Tibial nerve (tissue), 4 donors: ENCODE measurements around the gene SLC31A1. TPM values are rescaled to one million over a fixed set of nuclear protein-coding genes. Genes with fewer than 3 reads are reported as not detected.

Experiments used
- DNase-seq, 2 donors: peaks; one replicate each; pipeline ENCODE4 v3.0.0-alpha.2; 2019; ENCODE audit warnings: low spot score in 2 of 2
- H3K27ac ChIP-seq, 4 donors: fragments of 200-600 bp; sonication (generic) in 3 of 4; one replicate each; pipeline ENCODE4 v1.5.1; 2017 to 2019; ENCODE audit warnings: mild to moderate bottlenecking in 1 of 4
- H3K27me3 ChIP-seq, 2 donors: fragments of 200-600 bp; sonication (generic) in 1 of 2; one replicate each; pipeline versions ENCODE4 v1.5.1 to v1.6.0; 2017 to 2019
- H3K36me3 ChIP-seq, 3 donors: fragments of 200-600 bp; sonication (generic); one replicate each; pipeline ENCODE4 v1.5.1; 2018 to 2019
- H3K4me1 ChIP-seq, 4 donors: fragments of 200-600 bp; sonication (generic) in 3 of 4; one replicate each; pipeline ENCODE4 v1.5.1; 2017 to 2019
- H3K4me3 ChIP-seq, 4 donors: fragments of 200-600 bp; sonication (generic) in 3 of 4; one replicate each; pipeline ENCODE4 v1.5.1; 2017 to 2019; ENCODE audit warnings: mild to moderate bottlenecking in 1 of 4, moderate library complexity in 1 of 4
- H3K9me3 ChIP-seq, 4 donors: fragments of 200-600 bp; sonication (generic) in 3 of 4; one replicate each; pipeline ENCODE4 v1.5.1; 2017 to 2019
- CTCF ChIP-seq, 5 experiments: fragments of 200-600 bp in 3 of 5; fragments of 450-650 bp in 2 of 5; sonication (generic) in 3 of 5; IDR thresholded peaks; one replicate each; pipeline ENCODE4 v1.5.1; 2016 to 2019; ENCODE audit warnings: antibody characterized with exemption in 5 of 5, mild to moderate bottlenecking in 3 of 5, moderate library complexity in 2 of 5
- EP300 ChIP-seq, 2 donors: sonication (generic); formaldehyde crosslinking; IDR thresholded peaks; one replicate each; pipeline ENCODE4 v1.6.1; 2017; ENCODE audit warnings: antibody characterized with exemption in 2 of 2, mild to moderate bottlenecking in 1 of 2
- POLR2A ChIP-seq, 2 donors: fragments of 450-650 bp; IDR thresholded peaks; one replicate each; pipeline ENCODE4 v1.6.1; 2017; ENCODE audit warnings: antibody characterized with exemption in 2 of 2, mild to moderate bottlenecking in 2 of 2, moderate library complexity in 2 of 2
- WGBS, 2 donors: methylation state at CpG; one replicate each; pipeline ENCODE4 v1.1.5; 2018; 5-methylcytosine and 5-hydroxymethylcytosine counted together
- total RNA-seq, 4 donors: library from RNA; depleted of rRNA; stranded (reverse); fragments of >200 nt; gene quantifications; one replicate each; pipeline ENCODE4 v1.1.0, GENCODE V29; 2016

Gene SLC31A1
- total RNA-seq, 4 donors from 2014 or later, result 6.5 to 12.9 (median 10.6) TPM

- WGBS, 2 donors, result 78 to 81% methylated on average over 3 of the region's 3 CpGs
Measured at GRCh38 chr9:113311961-113312360, 90.6 kb downstream of the SLC31A1 start.

GRCh38 chr9:113313261-113313660, 91.9 kb downstream of the SLC31A1 start:
- H3K4me3 ChIP-seq, result no peak overlapping the region
- peaks cover 0 to 37% (median 0%) of the 10 kb centered on the region in 3 donors for H3K36me3 ChIP-seq
- no peaks in the 10 kb centered on the region for H3K9me3 ChIP-seq
- no peaks in the 10 kb centered on the region for H3K4me1 ChIP-seq
- no peak overlapping the region for H3K27ac ChIP-seq
- TF ChIP-seq POLR2A (IDR thresholded peaks at IDR 0.05) (no peak), EP300 (IDR thresholded peaks at IDR 0.05) (no peak), CTCF (IDR thresholded peaks at IDR 0.05) (no peak)
- no peaks in the 10 kb centered on the region for H3K27me3 ChIP-seq
- DNase-seq, result no peak
- 54 to 65% methylated on average over 5 of the region's 5 CpGs for WGBS, 2 donors

More at GRCh38 chr9:113311961-113312360, 90.6 kb downstream of the SLC31A1 start:
- Histone ChIP-seq H3K27me3 (no peaks in the 10 kb centered on the region), H3K27ac (no peak overlapping the region), H3K9me3 (no peaks in the 10 kb centered on the region), H3K4me1 (no peaks in the 10 kb centered on the region), H3K36me3 (peaks cover 0 to 27% (median 0%) of the 10 kb centered on the region in 3 donors), H3K4me3 (no peak overlapping the region)
- no peak for DNase-seq
- no peak for TF ChIP-seq EP300 (IDR thresholded peaks at IDR 0.05)
- TF ChIP-seq POLR2A (IDR thresholded peaks at IDR 0.05), result no peak
- no peak for TF ChIP-seq CTCF (IDR thresholded peaks at IDR 0.05)

Other genes starting within 250 kb of the SLC31A1 start
- 1 to 10 TPM in 2 of 4 donors, under 1 TPM in 2; 0.84 to 2.4 (median 1.1) TPM for gene ZNF883, start 209.4 kb upstream of the SLC31A1 start, total RNA-seq
- 1 to 10 TPM; 2.9 to 6.9 (median 3.2) TPM for gene ZFP37, start 164.8 kb upstream of the SLC31A1 start, total RNA-seq
- 10 to 100 TPM; 25.3 to 50.4 (median 39.9) TPM for gene SLC31A2, start 70.5 kb upstream of the SLC31A1 start, total RNA-seq
- 10 to 100 TPM; 25.7 to 43.8 (median 29.2) TPM for gene FKBP15, start 267 bp upstream of the SLC31A1 start, total RNA-seq
- 10 to 100 TPM; 16.3 to 39.1 (median 26.8) TPM for gene CDC26, start 54.0 kb downstream of the SLC31A1 start, total RNA-seq
- 10 to 100 TPM in 2 of 4 donors, 1 to 10 TPM in 2; 9.0 to 14.4 (median 10.9) TPM for gene PRPF4, start 54.1 kb downstream of the SLC31A1 start, total RNA-seq
- gene RNF183, start 81.8 kb downstream of the SLC31A1 start, total RNA-seq, result under 1 TPM in 1 of 4 donors, not detected in 3; 0.20 TPM
- 1 to 10 TPM in 3 of 4 donors, under 1 TPM in 1; 0.60 to 2.8 (median 1.4) TPM for gene WDR31, start 118.7 kb downstream of the SLC31A1 start, total RNA-seq
- gene BSPRY, start 128.0 kb downstream of the SLC31A1 start, total RNA-seq, result under 1 TPM in 3 of 4 donors, not detected in 1; 0.21 to 0.59 (median 0.30) TPM
- 10 to 100 TPM; 19.7 to 53.5 (median 25.7) TPM for gene HDHD3, start 155.4 kb downstream of the SLC31A1 start, total RNA-seq
- gene ALAD, start 179.7 kb downstream of the SLC31A1 start, total RNA-seq, result 10 to 100 TPM; 36.3 to 80.4 (median 46.8) TPM
- 10 to 100 TPM; 22.2 to 28.4 (median 26.0) TPM for gene POLE3, start 189.1 kb downstream of the SLC31A1 start, total RNA-seq
- 1 to 10 TPM in 1 of 4 donors, under 1 TPM in 1, not detected in 2; 0.59 to 1.3 TPM for gene C9orf43, start 189.2 kb downstream of the SLC31A1 start, total RNA-seq
- gene RGS3, start 242.2 kb downstream of the SLC31A1 start, total RNA-seq, result 10 to 100 TPM; 18.0 to 45.9 (median 35.2) TPM